RCC 7860 (cell line): Measurements from ENCODE around the gene TMEM45B.
"Not testable (repeated sequence)": the region's sequence is repeated elsewhere in the genome, so short reads cannot be mapped to it uniquely, and the experiment has no call there.

Experiments used
- DNase-seq: peaks from one replicate; pipeline ENCODE4 v3.0.0-alpha.2; 2015; ENCODE audit warnings: low spot score
- FAIRE-seq: peaks from 2 replicates; lab custom pipeline; 2012; peaks lifted over from hg19 to GRCh38; lab: Jason Lieb, UNC

Gene TMEM45B

DNA sequence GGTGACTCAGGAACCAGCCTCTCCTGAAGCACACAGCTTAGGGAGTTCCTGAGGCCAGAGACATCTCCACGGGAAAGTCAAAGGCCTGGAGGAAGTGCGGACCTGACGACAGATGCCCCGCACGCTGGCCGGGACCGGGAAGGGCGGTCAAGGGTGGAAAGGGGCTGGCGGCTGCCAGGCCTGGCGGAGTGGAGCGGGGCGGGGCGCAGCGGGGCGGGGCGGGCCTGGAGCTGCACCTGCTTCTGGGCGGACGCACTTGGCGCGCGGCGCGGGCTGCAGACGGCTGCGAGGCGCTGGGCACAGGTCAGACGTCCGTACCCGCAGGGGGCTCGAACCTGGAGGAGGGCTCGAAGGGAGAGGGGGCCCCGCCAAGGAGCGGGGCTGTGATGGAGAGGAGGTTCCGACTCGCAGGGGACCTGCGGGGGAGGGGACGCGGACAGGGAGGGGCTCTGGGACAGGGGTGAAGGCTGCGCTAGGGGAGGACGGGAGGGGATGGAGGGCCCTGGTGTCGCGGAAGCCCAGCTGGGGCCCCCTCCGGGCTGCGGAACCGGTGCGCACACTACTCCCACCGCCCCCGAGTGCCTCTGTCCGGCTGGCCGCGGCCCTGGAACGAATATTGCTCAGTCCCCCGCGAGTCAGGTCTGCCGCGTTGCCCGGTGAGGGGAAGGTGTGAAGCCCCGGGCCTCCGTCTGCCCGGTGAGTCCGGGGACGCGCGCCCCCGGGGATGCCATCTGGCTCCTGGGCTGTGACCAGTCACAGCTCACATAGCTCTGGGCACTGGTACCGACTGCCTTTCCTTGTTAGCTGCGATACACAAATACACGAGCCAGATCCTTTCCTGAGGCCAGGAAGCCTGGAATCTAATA, at the start of gene TMEM45B:
Gene TMEM45B, plus strand, starts transcription at position 253 of the 866 bp plus-strand sequence. CDS start 36,635 bp downstream, outside the sequence.
- FAIRE-seq (no peak), DNase-seq (no peak)

DNA sequence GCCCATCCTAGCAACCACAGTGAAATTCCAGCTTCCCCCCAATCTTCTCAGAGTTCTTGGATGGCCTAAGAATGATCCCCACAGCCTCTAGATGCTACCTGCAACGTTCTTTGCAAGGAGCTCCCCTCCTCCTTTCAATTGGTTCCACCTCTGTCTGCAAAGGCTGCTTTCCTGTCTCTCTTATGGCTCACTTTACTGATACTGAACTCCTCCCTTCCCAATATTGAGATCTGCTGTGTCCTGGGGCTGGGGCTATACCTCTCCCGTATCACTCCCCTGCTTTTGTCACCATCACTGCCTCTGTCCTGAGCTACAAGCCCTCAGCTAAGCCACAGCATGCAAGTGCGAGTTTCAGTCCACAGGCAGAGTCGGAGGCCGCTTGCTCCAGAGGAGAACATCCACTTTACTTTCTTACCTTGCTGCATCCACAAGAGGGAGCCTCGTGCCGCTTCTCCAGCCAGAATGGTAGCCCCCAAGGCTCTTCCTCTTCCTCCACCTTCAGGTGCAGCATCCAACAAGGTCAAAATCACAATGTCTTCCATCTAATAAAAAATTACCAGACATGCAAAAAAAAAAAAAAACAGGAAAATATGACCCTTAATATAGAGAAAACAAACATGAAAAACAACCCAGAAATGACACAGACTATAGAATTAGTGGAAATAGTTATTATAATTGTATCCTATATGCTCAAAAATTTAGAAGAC, 48.6 kb upstream of the TMEM45B start:
- no peak for DNase-seq
- FAIRE-seq, result no peak

DNA sequence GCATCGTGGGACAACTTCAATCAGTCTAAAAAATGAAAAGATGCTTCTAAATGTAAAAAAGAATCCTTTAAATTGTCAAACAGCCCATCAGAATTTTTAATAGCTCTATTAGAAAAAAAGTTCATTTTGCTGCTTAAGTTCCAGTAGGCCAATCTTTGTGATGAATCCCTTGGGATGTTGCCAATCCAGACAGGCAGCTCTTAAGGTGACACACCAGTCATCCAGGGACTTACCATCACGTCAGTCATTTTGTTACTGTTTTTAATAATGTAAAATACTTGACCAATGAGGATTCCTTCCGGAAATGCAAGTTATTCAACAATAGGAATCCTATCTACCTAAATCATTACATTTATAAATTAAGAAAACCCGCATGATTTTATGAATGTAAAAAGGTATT, 47.8 kb upstream of the TMEM45B start:
- DNase-seq (no peak), FAIRE-seq (no peak)

DNA sequence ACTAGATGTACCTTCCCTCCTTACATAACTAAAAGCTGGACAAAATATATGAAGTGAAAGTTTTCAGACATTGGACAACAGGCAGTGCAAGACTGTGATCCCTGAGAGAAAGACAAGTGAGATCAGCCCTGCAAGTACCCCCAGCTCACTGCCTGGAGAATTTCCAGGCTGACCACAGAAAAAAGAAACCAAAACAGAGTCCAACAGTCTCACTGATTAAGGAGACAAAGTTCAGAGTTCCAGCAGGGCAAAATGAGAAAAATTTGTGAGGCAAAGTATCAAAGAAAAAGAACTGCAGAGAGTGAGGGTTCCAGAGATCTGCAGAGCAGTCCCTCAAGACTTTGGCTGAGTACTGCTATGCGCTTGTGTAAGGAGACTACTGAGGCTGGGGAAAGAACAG, 47.3 kb upstream of the TMEM45B start:
- DNase-seq, result no peak
- FAIRE-seq, result no peak

DNA sequence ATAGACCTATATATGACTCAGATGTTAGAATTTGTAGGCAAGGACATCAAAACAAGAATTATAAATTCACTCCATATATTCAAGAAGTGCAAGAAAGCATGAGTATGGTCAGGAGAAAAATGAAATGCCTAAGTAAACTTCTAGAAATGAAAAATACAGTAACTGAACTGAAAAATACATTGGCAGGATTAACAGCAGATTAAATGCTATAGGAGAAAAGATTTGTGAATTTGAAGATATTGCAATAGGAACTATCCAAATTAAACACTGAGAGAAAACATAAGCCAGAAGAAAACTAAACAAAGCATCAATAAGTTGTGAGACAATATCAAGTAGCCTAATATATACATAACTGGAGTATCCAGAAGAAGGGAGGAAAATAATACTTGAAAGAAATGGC, 46.6 kb upstream of the TMEM45B start:
- FAIRE-seq (no peak), DNase-seq (no peak)

DNA sequence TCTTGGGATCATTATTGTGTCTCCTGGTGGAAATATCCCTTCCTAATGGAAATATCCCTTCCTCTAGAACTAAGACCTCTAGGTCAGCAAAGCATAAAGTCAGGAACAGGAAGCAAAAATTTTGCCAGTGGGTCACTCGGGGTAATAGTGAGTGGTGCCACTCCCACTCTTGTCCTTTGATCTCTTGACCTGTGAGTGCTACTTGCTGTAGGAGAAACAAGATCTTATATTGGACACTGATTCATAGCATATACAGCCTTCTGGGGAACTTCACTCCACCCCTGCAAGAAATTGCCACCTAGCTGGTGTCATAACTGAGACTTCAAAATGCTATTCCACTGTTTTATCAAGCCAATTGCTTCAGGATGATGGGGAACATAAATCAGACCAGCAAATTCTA, 44.7 kb upstream of the TMEM45B start:
- DNase-seq (no peak), FAIRE-seq (no peak)

DNA sequence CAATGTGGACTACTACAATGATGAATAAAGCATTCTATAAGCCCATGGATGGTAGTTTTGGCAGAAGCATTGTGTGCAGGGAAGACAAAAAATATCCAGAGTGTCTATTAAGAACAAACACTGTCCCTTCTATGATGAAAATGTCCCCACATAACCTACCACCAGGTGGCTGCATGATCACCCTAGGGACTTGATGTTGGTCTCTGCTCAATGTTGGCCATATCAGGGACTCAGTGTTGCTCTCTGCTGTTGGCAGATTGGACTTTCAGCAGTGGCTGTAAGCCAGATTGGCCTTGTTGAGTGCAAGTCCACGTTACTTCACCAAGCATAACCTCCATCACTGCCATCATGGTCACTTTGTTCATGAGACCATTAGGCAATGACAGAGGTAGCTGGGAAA, 44.2 kb upstream of the TMEM45B start:
- DNase-seq, FAIRE-seq: not testable (repeated sequence)

DNA sequence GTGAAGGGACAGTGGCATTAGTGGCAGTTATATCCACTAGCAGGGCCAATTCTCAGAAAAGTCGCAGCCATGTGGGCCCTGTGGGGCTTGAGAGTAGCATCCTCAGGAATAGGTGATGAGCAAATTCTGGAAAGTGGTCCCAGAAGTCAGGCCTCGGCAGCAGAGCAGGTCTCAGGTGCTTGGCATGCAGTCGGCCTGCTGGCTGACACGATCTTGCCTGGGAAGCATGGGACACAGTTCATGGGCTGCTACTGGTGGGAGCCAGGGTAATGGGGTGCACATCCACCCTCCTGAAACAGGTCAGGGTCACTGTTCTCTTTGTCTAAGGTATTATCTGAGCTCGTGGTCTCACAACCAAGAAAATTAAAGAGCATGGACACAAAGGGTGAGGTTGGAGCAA, 36.8 kb upstream of the TMEM45B start:
- FAIRE-seq (no peak), DNase-seq (no peak)

DNA sequence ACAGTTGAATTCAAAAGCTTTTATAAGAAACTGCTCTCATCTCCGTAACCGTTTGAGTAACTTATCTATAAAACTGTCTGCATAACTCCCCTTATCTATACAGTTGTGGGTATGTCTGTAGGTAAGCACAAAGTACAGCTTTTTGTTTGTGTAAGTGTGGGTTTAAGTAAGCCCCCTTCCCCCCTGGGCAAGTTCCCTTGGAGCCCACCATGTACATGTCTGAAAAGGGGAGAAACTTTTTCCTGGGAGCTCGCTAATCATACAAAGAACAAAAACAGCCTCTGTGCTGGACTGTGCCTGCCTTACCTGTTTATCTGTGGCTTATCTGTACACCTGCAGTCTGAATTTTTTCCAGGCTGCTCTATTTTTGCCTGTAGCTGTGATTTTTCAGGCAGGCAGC, 36.3 kb upstream of the TMEM45B start:
- FAIRE-seq (no peak), DNase-seq (no peak)

DNA sequence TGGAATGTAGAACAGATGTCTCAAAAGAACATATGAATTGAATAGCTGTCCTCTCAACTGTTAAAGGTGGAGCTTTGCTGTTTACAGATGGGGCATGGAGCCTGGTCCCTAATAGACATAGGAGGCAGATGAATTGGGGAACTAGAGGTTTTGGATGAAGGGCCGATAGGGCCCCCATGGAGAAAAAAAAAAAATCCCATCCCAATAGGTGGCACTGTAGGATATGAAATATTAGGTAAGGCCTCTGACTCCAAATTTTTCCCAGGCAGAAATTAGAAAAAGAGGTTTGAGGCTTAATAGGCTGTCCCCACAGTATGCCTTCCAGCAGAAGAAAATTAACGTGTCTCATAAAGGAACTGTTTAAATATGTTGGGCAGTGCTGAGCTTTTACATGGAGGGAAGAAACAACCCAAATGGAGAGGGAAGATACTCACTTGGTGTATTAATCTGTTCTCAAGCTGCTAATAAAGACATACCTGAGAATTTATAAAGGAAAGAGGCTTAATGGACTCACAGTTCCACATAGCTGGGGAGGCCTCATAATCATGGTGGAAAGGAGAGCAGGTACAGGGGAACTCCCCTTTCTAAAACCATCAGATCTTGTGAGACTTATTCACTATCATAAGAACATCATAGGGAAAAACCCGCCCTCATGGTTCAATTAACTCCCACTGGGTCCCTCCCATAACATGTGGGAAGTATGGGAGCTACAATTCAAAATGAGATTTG, 30.1 kb upstream of the TMEM45B start:
- no peak for FAIRE-seq
- DNase-seq, result no peak

DNA sequence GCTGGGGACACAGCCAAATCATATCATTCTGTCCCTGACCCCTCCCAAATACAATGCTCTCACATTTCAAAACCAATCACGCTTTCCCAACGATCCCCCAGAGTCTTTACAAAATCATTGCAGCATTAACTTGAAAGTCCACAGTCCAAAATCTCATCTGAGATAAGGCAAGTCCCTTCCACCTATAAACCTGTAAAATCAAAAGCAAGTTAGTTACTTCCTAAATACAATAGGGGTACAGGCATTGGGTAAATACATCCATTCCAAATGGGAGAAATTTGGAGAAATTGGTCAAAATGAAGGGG, 29.6 kb upstream of the TMEM45B start:
- not testable (repeated sequence) for DNase-seq, FAIRE-seq

DNA sequence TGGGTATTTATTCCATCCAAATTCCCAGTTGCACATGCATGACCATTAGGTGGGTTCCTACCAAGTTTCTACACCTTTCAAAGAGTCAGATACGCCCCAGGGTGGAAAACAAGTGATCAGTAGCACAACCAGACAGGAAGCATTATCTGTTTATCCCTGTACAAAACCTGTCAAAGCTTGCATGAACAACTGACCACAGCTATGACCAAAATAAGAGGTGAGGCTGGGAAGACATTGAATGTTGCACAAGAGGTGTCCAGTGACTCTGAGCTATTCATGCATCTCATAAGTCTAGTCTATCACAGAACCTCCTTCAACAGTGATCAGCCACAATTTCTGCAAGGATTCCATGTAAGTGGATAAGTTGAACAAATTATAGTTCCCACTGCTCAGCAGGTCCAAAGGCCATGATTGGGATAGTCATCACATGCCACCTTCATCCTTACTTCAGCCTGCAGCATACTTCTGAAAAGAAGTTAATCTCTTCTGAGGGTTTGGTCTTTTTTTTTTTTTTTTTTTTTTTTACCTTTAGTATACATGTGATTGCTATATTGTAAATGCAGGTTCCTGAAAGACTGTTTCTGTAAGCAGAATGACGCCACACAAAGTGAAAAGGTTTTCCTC, 28.0 kb upstream of the TMEM45B start:
- FAIRE-seq (no peak), DNase-seq (no peak)

DNA sequence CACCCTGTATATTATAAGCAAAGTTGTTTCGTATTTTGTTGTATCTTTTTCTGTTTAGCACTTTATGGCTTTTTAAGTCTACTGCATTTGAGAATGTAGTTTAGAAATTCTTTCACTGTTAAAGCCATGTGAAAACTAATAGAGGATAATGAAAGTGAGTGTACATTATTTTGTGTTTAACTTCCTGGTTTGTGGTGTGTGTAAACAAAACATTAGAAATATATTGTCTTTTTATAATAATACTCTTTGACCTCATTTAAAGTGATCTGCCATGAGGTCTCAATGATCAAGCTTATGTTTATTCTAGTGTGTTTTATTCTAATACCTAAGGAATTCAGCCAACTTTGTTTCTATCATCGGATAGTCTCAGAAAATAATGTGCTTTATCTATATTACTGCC, 27.4 kb upstream of the TMEM45B start:
- FAIRE-seq (no peak), DNase-seq (no peak)

DNA sequence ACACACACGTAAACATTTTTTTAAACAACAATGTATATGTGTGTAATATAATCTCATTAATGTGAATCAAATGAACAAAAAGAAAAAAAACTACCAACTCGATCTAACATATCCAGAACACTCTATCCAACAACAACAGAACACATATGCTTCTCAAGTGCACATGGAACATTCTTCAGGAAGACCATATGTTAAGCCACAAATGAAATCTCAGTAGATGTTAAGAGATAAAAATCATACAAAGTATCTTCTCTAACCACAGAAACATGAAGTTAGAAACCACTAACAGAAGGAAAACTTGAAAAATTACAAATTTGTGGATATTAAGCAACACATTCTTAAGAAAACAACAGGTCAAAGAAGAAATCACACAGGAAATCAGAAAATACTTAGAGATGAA, 25.5 kb upstream of the TMEM45B start:
- no peak for FAIRE-seq

DNA sequence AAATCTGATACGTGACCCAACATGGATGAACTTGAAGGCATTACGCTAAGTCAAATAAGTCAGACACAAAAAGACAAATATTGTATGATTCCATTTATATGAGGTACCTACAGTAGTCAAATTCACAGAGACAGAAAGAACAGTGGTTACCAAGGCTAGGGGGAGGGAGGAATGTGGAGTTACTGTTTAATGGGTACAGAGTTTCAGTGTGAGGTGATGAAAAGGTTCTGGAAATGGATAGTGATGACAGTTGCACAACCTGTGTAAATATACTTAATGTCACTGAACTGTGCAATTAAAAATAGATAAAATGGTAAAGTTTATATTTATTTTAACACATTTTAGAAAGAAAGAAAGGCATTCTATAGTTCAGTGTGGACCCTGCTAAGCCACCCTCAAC, 24.1 kb upstream of the TMEM45B start:
- DNase-seq (no peak), FAIRE-seq (no peak)

More for the DNA sequence above, 25.5 kb upstream of the TMEM45B start:
- no peak for DNase-seq

DNA sequence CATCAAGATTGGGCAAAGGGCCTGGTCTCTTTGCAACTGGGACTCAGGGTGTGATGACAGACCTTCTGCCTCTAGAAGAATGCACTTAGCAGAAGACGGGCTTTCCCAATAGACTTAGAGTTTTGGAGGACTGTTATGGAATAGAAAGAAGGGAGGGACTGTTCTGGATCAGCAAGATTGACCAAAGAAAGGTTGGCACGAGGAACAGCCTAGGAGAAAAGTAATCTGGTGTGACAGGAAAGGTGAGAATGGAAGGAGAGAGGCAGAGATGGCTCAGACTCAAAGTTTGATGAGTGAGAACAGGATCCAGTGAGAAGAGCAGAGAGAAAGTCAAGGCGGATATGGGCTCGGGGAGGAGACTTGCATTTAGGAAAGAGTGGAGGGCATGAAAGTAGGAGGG, 23.0 kb upstream of the TMEM45B start:
- DNase-seq, result no peak
- FAIRE-seq, result no peak

DNA sequence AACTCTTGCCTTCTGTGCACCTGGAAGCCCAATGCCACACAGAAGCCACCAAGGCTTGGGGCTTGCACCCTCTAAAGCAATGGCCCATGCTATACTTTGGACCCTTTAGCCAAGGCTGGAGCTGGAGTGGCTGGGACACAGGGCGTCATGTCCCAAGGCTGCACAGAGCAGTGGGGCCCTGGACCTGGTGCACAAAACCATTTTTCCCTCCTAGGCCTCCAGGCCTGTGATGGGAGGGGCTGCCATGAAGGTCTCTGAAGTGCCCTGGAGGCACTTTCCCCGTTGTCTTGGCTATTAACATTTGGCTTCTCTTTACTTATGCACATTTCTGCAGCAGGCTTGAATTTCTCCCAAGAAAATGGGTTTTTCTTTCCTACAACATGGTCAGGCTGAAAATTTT, 20.6 kb upstream of the TMEM45B start:
- DNase-seq (no peak), FAIRE-seq (no peak)

DNA sequence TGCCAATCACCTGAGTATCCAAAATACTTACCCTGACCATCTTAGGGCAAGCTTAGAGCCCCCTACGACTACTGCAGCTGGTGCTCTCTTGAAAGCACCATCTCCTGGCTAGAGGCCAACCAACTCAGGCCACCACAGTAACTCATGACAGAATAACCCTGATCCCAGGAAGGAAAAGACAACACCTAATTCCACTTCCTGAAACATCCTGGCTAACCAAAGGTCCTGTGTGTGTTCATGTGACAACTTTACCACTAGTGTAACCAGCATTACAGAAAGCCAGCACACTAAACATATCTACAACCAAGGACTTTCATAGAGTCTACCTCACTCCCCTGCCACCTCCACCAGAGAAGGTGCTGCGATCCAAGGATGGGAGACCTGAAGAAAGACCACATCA, 17.4 kb upstream of the TMEM45B start:
- no peak for DNase-seq
- FAIRE-seq, result no peak

DNA sequence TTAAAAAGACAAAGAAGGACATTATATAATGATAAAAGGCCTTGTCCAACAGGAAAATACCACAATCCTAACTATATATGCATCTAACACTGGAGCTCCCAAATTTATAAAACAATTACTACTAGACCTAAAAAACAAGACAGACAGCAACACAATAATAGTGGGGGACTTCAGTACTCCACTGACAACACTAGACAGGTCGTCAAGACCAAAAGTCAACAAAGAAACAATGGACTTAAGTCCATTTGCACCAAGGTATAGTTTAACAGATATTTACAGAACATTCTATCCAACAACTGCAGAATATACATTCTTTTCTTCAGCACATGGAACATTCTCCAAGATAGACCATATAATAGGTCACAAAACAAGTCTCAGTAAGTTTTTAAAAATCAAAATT, 15.5 kb upstream of the TMEM45B start:
- FAIRE-seq, DNase-seq: not testable (repeated sequence)

DNA sequence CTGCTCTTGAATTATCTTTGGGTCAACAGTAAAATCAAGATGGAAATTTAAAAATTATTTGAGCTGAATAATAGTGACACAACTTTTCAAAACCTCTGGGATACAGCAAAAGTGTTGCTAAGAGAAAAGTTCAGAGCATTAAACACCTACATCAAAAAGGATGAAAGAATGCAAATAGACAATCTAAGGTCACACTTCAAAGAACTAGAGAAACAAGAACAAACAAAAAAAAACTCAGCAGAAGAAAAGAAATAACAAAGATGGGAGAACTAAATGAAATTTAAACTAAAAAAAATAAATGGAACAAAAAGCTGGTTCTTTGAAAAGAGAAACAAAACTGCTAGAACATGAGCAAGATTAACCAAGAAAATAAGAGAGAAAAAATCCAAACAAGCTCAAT, 15.0 kb upstream of the TMEM45B start:
- no peak for FAIRE-seq

DNA sequence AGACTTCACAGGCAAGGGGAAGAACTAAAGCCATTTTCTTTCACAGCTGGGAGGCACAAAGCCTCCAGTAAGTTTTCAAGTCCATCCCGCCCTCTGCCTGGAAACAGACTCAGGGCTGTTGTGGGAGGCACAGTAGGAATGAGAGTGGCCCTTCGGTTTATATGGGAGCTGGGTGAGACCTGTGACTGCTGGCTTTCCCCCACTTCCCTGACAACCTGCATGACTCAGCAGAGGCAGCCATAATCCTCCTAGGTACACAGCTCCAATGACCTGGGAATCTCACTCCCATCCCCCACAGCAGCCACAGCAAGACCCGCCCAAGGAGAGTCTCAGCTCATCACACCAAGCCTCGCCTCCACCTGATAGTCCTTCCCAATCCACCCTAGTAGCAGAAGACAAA, 12.1 kb upstream of the TMEM45B start:
- no peak for FAIRE-seq
- no peak for DNase-seq

More for the DNA sequence above, 15.0 kb upstream of the TMEM45B start:
- DNase-seq, result no peak
